Ishikawa (cell line): Measurements from ENCODE around the gene PAM16.

Experiments
- CEBPB ChIP-seq: IDR thresholded peaks from 2 replicates; pipeline ENCODE4 v1.6.1; 2012
- CREB1 ChIP-seq: IDR thresholded peaks from 2 replicates; pipeline ENCODE4 v1.6.1; 2012; ENCODE audit warnings: low read depth
- EGR1 ChIP-seq: IDR thresholded peaks from 2 replicates; pipeline ENCODE4 v1.6.1; 2012
- EP300 ChIP-seq: IDR thresholded peaks from 2 replicates; pipeline ENCODE4 v1.6.1; 2012; ENCODE audit warnings: borderline replicate concordance
- FOXM1 ChIP-seq: IDR thresholded peaks from 2 replicates; pipeline ENCODE4 v1.6.1; 2012; ENCODE audit warnings: low read depth, borderline replicate concordance
- MAX ChIP-seq: IDR thresholded peaks from 2 replicates; pipeline ENCODE4 v1.6.1; 2012
- NFIC ChIP-seq: IDR thresholded peaks from 2 replicates; pipeline ENCODE4 v1.6.1; 2012
- RAD21 ChIP-seq: IDR thresholded peaks from 2 replicates; pipeline ENCODE4 v1.6.1; 2012; ENCODE audit warnings: low read depth
- REST ChIP-seq: IDR thresholded peaks from 2 replicates; pipeline ENCODE4 v1.6.1; 2012; ENCODE audit warnings: low read depth, mild to moderate bottlenecking
- TAF1 ChIP-seq: IDR thresholded peaks from 2 replicates; pipeline ENCODE4 v1.6.1; 2012; ENCODE audit warnings: low read depth, mild to moderate bottlenecking
- TCF12 ChIP-seq: IDR thresholded peaks from 2 replicates; pipeline ENCODE4 v1.6.1; 2012; ENCODE audit warnings: low read depth
- TEAD4 ChIP-seq: IDR thresholded peaks from 2 replicates; pipeline ENCODE4 v1.6.1; 2012
- USF1 ChIP-seq: IDR thresholded peaks from 2 replicates; pipeline ENCODE4 v1.6.1; 2012
- YY1 ChIP-seq: IDR thresholded peaks from 2 replicates; pipeline ENCODE4 v1.6.1; 2012; ENCODE audit warnings: low read depth
- ZBTB7A ChIP-seq: IDR thresholded peaks from 2 replicates; pipeline ENCODE4 v1.6.1; 2012; ENCODE audit warnings: low read depth

The PAM16 gene

GRCh38 chr16:4339455-4339854 lies 11.7 kb downstream of the PAM16 start:
- TF ChIP-seq USF1 (no peak), FOXM1 (no peak), REST (no peak), RAD21 (no peak), CEBPB (no peak), EP300 (no peak)

- TF ChIP-seq CREB1 (no peak), REST (no peak), EGR1 (no peak), MAX (no peak), TAF1 (no peak), FOXM1 (no peak), EP300 (no peak), TCF12 (no peak), NFIC (no peak), USF1 (no peak), CEBPB (no peak), ZBTB7A (no peak), RAD21 (no peak), YY1 (no peak), TEAD4 (no peak)
These were observed 12.3 kb downstream of the PAM16 start for GRCh38 chr16:4338712-4339299.

- no peak for TF ChIP-seq YY1
- TF ChIP-seq ZBTB7A: no peak
- no peak for TF ChIP-seq TAF1
- no peak for TF ChIP-seq USF1
- no peak for TF ChIP-seq EP300
- TF ChIP-seq REST: no peak
- no peak for TF ChIP-seq CREB1
- TF ChIP-seq MAX: no peak
- no peak for TF ChIP-seq FOXM1
- TF ChIP-seq TCF12: no peak
- no peak for TF ChIP-seq EGR1
These were observed 13.0 kb downstream of the PAM16 start for GRCh38 chr16:4338125-4338582.

GRCh38 chr16:4337540-4338088 lies 13.5 kb downstream of the PAM16 start:
- TF ChIP-seq TEAD4: no peak
- TF ChIP-seq NFIC: no peak
- no peak for TF ChIP-seq CREB1
- TF ChIP-seq FOXM1: no peak
- no peak for TF ChIP-seq MAX
- TF ChIP-seq TAF1: no peak
- no peak for TF ChIP-seq TCF12
- no peak for TF ChIP-seq REST
- no peak for TF ChIP-seq USF1
- TF ChIP-seq ZBTB7A: no peak
- no peak for TF ChIP-seq RAD21
- no peak for TF ChIP-seq EP300
- TF ChIP-seq YY1: no peak
- no peak for TF ChIP-seq CEBPB
- TF ChIP-seq EGR1: no peak
